Fibroblast of pulmonary artery (primary cell): ENCODE data around the gene IQCH.

Source experiments
- DNase-seq: peaks from one replicate; pipeline ENCODE4 v3.0.0-alpha.2; 2010; ENCODE audit warnings: low read depth
- H3K4me3 ChIP-seq: replicated peaks from 2 replicates; pipeline ENCODE4 v1.5.1; 2011; ENCODE audit warnings: low read depth, mild to moderate bottlenecking, control low read depth, low read length, moderate library complexity
- TF ChIP-seq, protein P1 (sequence below): IDR thresholded peaks from 2 replicates; pipeline ENCODE4 v1.5.1; 2011; ENCODE audit warnings: mild to moderate bottlenecking, control low read depth, low read length, inconsistent platforms; ENCODE audit errors: missing control alignments

The IQCH gene

DNA sequence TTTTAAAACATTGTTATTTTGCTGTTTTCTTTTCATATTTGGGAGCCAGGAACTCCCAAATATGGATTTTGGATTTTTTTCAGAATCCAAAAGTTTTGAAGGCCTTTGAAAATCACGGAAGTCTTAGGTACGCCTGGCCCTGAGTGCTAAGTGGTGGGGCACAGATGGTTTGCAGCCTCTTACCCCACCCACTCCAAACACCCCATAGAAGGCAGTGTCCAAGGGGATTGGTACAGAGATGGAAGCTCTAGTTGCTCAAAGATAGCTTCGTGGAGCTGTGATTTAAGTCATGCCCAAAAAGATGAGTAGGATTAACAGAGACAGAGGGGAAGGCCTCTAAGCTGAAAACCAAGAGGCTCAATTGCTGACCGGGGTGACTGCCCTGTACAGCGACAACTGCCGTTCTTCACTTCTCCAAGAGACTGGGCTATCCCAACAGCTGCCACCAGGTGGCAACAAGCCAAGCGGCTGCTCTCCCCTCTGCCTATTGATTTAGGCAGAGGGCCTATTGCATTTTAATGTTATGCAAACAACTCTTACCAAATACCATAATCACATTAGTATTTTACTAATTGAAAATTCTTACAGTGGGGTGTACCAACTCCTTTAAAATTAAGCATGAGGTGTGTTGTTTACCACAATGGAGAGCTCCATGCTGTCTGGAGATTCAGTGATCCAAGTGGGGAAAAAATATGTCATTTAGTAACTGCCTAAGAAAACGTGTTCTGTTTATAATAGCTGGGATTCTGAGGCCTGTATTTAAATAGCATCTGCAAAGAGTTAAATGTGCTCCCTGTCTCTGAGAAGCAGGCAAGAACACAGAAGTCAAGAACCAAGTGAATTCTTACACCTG, 202.3 kb downstream of the IQCH start:
- TF ChIP-seq, protein P1, sequence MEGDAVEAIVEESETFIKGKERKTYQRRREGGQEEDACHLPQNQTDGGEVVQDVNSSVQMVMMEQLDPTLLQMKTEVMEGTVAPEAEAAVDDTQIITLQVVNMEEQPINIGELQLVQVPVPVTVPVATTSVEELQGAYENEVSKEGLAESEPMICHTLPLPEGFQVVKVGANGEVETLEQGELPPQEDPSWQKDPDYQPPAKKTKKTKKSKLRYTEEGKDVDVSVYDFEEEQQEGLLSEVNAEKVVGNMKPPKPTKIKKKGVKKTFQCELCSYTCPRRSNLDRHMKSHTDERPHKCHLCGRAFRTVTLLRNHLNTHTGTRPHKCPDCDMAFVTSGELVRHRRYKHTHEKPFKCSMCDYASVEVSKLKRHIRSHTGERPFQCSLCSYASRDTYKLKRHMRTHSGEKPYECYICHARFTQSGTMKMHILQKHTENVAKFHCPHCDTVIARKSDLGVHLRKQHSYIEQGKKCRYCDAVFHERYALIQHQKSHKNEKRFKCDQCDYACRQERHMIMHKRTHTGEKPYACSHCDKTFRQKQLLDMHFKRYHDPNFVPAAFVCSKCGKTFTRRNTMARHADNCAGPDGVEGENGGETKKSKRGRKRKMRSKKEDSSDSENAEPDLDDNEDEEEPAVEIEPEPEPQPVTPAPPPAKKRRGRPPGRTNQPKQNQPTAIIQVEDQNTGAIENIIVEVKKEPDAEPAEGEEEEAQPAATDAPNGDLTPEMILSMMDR: peak; percentile 95
- H3K4me3 ChIP-seq: no peak overlapping the region
- DNase-seq: peak; percentile 70

DNA sequence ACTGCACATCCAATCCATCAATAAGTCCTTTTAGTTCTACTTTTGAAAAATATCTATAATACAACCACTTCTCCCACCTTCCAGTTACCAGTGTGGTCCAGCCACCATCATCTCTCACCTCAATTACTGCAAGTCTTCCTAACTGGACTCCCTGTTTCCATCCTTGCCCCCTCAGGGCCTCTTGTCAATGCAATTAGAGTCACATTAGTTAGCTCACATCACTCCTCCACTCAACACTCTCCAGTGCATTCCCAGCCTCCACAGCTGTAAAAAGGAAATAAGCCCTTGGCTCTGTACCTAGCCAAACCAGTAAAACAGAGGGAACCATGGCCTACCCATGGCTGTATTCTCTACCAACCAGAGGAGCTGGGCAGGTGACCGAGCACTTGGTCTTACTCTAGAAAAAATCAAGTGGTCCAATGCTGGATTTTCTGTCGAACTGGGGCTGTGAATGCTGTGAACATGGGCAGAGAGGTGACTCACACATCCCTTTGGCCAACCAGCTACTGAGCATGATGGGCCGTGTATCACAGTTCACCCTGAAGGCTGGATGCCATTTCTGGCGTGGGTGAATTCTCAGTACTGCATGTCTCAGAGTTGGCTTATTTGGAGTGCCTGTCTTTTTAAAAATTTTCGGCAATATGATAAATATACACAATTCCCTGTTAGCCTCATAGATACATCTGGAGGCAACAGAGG, 203.9 kb downstream of the IQCH start:
- no peak for DNase-seq
- TF ChIP-seq, protein P1: no peak
- no peak overlapping the region for H3K4me3 ChIP-seq

DNA sequence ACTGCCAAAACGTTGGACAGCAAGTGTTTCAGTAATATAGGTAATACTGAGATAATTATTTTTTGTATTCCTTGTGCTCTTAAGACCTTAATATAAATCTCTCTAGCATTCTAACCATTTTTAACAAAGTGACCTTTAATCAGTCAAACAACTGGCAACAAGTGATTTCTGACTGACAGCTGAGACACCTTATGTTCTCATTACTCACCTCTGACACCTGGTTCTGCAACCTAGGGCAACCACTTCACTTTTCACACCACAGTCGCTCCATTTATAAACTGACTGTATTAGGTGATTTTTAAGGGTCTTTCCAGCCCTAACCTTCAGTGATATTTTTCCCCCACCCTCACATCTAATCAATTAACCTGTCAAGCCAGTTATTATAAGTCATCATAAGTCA, 205.9 kb downstream of the IQCH start:
- TF ChIP-seq, protein P1: no peak
- no peak overlapping the region for H3K4me3 ChIP-seq
- DNase-seq: no peak

DNA sequence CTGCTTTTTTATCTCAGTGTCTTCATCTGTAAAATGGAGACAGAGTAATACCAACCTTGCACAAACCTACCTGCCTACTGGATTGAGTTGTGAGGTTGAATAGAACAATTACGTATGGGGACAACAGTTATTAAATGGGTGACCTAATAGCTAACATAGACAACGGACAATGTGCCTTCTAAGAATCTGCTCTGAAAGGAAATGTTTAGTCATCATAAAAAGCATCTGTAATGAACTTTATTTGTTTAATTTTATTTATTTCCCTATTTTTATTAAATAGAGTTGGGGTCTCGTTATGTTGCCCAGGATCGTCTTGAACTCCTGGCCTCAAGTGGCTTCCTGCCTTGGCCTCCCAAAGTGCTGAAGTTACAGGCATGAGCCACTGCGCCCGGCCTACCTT, 207.1 kb downstream of the IQCH start:
- TF ChIP-seq, protein P1: no peak
- DNase-seq: no peak
- no peak overlapping the region for H3K4me3 ChIP-seq

DNA sequence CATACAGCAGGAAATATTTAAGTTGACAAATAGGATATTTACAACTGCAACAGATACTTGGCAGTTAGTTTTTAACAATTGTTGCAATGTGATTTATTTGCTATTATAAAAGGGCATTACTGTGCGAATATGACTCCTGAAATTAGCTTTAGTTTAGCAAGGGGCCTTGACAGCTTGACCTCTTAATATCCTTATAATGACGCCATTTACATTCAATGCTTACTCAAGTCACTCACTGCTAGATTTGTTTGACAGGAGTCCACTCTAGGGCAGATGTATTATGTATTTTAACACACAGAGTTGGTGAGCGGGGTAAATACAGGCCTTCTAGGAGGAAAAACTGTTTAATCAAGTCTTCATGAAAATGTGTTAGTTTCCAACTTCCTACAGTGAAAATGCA, 208.3 kb downstream of the IQCH start:
- no peak overlapping the region for H3K4me3 ChIP-seq
- no peak for DNase-seq
- TF ChIP-seq, protein P1: no peak

DNA sequence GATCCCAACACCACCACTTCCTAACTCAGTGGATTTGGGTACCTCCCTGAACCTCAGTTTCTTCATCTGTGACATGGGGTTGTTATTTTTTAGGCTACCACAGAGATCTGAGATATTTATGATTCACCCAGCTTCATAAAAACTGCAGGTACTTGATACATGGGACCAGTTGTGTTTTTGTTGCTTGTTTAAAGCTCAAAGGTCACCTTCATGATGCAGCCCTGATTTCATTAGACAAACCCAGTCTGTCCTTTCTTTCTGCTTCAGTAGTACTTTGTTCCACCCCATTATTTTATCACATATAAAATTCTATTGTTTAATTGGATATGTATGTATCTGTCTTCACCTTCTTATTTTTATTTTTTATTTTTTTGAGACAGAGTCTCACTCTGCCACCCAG, 208.9 kb downstream of the IQCH start:
- DNase-seq: no peak
- TF ChIP-seq, protein P1: no peak
- no peak overlapping the region for H3K4me3 ChIP-seq
